NCI-H2029 (cell line): ENCODE results near the gene JUNB.

ENCODE experiments used
- DNase-seq: peaks from one replicate; lab custom pipeline; 2025; lab: John Stamatoyannopoulos, UW

JUNB gene

DNA sequence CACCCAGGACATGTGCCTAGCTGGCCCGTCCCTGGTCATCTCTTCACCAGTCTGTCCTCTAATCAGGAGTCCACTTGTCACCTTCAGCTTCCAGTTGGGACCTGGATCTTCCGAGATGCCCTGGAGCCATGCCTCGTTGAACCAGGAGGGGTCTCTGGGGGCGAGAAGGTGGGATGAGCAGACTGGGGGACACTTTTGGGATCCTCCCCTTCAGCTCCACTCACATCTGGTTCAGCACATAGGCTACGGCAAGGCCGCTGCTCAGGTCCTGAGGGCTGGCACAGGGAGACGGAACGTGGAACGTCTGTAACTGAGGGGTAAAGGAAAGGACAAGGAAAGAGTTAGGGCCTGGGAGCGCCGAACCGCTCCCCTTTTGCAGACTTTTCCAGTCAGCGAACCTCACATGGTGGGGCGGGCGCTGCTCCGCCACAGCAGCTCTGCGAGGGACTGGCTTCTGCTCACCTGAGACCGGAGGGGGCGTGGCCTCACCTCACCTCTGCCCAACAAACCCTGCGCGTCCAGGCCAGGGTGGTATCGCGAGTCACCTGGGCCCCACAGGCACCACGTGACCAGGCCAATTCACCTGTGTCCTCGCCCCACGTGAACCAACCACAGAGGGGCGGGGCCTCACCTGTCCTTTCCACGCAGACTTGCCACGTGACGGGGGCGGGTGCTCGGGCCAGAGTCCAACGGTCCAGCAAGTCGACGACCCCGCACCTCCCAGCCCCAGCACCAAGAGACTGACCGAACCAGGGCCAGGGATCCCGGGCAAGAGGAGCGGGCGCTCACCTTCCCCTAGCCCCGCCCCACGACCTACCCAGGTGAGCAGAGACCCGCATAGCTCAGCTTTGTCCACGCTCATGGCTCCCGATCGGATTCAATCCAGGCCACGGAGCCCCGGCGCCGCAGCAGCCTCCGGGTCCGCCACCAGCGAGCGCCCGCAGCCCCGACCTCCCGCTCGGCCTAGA, 16.4 kb upstream of the JUNB start, which contains the start of gene HOOK2:
HOOK2 (minus strand) TSS at position 965 of the 968 bp plus-strand sequence; CDS start at position 862, 103 bp downstream.
- peak; percentile 98 for DNase-seq

DNA sequence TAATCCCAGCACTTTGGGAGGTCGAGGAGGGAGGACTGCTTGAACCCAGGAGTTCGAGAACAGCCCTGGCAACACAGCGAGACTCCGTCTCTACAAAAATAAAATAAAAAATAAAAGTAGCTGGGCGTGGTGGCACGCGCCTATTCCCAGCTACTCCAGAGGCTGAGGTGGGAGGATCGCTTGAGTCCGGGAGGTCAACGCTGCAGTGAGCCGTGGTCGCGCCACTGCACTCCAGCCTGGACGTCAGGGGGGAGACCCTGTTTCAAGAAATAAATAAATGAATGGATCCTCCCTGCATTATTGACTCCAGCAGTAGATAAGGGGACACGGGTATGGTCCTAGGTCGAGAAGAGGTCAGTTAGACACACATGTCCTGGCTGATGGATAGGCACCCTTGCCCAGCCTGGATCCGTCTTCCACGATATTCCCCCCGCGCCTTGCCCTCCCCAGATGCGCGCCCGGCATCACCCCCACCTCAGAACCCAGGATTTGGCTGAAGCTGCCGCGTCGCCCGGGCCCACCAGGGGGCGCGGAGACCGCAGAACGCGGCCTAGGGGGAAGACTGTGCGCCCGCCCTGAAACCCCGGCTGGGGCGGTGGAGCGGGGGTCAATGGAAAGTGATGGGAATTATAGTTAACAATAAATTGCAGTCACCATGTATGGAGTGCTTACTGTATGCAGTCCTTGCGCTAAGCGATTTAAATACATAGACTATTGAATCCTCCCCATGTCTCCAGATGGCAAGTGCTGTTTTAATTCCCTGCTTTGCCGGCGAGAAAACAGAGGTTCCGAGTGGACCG, 13.9 kb upstream of the JUNB start:
- DNase-seq, result peak; percentile 73

DNA sequence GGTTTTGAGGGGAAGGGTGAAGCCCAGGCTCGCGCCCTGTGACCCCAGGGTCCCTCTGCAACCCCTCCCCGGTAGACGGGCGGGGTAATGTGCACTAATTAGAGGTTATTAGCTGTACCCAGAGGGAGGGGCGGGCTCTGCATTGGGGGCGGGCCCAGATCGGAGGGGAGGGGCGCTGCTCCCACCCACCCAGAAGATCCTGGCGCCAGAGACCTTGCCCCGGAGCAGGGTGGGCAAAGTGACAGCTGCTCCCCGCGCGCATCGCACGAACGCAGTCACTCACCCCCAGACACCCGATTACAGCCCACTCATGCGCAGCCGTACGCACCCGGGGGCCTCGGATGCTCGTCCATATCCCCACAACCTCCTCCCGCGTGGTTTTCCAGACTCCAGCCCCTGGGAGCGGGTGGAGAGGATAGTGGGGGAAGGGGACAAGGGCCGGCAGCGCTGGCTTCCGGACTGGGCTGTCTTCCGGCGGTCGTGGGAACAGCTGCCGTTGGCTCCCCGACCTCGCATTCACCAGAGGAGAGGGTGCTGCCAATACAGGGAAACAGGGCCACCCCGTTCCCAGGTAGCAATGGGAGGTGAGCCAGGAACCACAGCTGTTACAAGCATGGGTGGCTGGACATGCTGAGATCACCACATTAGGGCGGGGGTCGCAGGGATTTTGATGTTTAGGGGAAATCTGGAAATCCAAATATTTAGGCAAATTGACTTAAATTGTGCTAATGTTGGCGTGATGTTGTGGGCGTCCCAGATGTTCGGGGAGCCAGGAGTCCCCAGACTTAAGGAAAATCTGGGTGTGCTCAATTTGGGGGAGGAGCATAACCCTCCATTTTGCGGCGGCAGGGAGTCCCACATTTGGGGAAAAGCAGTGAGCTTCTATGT, 13.0 kb upstream of the JUNB start:
- DNase-seq, result peak; percentile 65

DNA sequence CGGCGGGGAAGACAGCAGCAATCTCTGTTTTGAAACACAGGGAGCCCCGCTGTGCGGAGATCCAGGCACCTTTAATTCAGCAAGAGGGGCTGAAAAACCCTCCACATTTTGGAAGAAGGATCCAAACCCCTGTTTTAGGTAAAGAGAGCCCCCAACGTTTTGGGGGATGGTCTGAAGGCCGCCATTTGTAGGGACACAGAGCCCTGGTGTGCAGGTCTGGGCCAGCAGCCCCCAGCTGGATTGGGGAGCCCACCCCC, 12.5 kb upstream of the JUNB start:
- DNase-seq, result no peak

DNA sequence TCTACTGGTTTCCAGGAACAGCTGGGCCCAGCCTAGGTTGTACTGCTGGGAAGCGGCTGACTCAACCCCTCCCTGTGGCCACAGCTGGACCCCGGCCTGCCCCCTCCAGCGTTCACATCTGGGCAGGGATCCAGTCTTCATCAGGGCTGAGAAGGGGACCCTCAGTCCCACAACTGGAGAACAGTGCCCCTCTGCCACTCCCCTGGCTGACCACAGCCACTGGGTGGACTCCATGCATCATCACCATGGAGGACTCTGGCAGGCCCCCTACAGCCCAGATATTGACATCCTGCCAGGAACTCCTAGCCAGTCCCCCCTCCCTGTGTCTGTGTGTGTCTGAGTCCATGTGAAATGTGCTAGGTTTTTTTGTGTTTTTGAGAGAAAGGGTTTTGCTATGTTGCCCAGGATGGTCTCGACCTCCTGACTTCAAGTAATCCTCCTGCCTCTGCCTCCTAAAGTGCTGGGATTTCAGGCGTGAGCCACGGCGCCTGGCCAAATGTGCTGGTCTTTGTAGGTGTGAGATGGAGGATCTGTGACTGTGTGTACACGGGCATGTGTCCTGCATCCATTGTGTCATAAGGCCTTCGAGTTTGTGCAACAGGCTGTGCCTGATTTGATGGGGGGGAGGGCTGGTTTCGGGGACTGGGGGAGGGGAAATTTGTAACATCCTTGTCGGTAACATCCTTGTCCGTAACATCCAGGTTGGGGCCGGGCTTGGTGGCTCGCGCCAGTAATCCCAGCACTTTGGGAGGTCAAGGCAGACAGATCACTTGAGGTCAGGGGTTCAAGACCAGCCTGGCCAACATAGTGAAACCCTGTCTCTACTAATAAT, 11.9 kb upstream of the JUNB start:
- no peak for DNase-seq

DNA sequence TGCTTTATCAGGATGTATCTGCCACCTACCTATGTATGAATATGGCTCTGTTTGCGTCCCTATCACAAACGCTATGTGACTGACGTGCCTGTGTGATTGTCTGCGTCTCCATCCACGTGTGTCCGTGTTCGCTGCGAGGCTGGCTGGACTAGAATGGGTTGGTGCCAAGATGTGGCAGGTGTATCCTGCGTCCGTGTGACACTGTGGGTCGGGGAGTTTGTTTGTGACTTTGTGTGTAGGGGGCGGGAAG, 9.2 kb upstream of the JUNB start:
- no peak for DNase-seq

DNA sequence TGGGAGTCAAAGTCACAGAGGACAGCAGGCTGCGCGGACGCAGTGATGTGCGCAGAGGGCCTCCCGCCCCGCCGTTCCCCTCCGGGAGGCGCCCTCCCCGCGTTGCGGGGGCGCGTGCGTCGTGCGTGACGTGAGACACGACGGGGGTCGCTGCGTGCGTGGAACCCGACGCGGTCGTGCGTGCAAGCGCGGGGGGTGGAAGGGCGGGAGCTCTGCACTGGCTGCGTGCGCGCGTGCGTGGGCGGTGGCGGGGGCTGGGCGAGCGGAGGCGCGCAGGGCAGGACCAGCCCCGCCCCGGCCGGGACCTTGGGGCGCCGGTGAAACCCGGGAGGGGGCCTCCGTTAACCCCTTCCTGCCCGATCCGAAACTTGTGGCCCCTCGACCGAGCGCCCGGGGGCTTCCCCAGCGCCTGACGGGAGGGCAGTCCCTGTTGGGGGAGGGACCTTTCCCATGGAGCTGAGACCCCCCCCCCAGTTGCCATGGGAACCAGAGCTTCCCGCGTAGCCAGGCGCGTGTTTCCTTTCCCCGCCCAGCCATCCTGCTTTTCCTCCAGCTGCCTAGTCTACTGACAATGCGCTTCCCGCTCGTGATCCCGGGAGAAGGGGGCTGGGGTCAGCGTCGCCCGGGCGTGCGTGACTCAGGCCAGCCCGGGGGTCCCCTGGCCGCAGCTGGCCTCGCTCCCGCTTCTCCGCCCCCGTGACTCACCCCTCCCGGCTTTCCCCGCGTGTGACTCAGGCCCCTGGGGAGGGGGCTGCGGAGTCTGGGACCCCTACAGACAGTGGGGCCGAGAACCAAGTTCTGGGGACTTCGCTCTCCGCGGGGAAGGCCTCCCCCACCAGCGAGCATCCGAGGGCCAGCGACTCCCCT, 8.6 kb upstream of the JUNB start:
- DNase-seq, result peak; percentile 69

DNA sequence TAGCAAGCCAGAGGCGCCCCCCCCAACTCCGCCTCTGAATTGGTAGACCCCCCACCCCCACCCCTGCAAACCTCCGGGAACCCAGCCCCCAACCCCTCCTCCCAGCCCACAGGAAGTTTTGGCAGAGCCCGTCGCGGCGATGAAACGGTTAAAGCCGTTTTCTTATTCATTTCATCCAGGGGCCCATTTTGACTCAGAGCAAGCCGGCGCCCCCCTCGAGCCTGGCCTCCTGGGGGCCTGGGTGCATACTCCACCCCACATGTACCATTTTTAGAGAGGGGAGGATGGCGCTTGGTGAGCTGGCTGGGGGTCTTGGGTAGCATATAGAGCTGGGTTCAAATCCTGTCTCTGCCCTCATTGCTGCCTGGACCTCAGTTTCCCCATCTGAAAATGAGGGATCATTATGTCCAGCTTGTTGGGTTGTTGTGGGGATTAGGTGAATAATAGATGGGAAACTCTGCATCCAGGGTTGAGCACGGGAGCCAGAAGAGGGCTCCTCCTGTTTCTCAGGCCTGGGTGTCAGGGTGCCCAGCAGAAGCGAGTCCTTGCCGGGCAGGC, 7.9 kb upstream of the JUNB start:
- no peak for DNase-seq

DNA sequence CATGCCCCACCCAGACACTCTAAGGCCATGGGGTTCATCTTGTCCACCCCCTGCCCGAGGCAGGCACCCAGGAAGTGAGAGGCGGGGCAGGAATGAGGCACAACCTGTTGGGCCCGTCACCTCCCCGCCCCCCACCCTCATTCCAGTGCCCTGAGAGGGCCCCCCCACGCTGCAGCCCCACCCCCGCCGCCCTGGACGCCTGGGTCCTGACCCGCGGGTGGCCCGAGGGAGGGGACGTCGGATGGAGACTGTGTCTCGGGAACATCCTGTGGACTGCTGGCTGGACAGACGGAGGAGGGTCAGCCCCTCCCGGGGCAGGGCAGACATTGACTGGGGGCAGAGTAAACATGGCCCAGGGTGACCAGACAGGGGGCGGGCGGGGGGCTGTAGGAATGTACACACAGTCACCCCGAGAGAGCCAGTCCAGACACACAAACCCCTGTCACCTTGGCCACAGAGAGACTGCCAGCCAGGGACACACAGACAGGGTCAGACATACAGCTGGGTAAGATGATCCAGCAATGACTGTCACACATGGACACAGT, 7.4 kb upstream of the JUNB start:
- DNase-seq, result no peak

DNA sequence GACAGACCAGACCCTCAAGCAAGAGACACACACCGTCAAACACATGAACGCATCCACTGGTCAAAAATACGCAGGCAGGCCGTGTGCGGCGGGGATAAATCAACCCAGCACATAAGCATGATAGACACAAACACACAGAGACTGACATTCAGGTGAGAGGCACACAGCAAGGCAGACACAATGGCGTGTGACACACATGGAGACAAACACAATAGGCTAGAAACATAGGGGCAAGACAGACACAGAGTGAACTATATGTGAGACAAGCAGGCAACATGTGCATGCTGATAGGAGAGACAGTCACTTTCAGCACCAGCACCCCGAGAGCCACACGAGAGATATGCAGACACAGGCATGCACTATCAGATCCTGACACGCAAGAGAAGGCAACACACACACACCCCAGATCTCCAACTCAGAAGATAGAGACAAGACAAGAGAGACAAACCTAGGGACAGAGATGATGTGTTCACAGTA, 6.9 kb upstream of the JUNB start:
- no peak for DNase-seq

DNA sequence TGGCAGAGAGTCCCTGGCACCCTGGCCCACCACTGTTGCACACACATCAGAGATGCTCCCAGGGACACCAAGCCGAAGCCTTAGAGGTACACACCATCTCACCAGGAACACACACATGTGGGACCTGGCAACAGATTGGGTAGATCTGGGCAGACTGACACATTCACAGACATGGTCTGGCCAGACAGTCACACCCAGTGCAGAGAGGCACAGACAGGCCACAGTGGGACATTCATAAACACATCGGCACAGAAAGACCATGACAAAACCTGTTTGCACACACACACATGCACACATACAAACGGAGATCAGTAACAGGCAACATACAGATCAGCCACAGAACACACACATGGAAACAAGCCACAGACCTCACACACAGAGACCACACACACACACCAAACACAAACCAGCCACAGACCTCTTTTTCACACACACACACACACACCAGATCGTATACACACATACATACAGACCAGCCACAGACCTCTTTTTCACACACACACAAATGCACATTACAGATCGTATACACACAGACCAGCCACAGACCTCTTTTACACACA, 6.3 kb upstream of the JUNB start:
- DNase-seq, result no peak

DNA sequence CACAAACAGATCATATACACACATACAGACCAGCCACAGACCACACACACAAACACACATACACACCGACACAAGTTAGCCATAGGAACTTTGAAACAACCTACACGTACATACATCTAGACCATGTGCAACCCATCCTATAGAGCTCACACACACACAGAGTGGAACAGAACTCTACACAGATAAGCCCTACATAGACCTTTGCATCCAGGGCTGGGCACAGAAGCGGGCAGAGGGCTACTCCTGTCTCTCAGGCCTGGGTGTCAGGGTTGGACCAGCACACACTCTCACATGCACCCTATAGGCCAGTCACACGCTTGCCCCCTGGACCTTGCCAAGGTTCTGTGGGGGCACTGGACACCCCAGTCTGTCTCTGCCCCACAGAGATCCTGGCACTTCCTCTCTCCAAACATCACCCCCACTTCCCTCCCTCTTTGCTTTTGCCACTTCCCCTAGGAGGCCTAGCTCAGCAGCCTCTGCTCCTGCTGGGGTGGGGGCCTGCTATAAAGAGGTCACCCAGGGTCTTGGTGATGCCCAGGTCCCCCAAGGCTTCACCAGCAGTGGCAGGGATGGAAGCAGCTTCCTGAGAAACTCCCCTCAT, 5.8 kb upstream of the JUNB start:
- DNase-seq, result no peak

DNA sequence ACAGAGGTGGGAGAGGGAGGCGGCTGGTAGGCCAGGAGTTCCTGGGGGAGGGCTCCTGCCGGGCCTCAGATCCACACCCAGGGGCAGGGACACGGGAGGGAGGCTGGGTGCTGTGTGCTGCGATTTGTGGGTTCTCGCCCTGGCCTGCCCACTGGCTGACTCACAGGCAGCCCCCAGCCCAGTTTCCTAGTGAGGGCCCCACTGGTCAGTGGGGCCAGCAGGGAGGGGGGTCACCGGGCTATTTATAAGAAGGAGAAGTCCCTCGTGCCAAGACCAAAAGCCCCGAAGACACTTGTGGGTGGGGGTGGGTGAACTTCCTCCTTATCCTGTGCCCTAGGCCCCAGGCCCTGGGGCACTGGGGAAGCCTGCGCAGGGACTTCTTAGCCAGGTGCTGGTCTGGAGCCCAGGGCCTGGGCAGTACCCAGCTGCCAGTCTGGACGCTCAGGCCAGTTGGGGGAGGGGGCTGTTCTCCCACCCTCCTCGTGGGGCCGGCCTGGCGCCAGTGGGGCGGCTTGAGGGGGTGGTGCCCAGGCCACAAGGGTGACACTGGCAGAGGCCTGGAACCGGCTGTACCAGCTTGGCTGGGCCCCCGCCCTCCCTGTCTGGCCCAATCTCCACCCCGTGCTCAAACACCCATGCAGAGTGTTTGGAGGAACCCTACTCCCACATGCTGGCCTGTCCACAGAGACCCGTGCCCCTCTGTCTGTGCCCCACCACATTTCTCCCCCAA, 5.0 kb upstream of the JUNB start:
- DNase-seq, result no peak

DNA sequence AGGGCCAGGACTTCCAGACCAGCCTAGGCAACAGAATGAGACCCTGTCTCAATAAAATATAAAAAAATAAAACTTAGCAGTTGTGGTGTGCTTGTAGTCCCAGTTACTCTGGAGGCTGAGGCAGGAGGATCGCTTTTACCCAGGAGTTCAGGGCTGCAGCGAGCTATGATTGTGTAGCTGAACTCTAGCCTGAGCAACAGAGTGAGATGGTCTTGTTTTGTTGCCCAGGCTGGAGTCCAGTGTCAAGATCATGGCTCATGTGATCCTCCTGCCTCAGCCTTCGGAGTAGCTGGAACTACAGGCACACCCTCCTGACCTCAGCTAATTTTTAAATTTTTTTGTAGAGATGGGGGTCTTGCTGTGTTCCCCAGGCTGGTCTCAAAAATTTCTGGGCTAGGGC, 4.3 kb upstream of the JUNB start:
- no peak for DNase-seq

DNA sequence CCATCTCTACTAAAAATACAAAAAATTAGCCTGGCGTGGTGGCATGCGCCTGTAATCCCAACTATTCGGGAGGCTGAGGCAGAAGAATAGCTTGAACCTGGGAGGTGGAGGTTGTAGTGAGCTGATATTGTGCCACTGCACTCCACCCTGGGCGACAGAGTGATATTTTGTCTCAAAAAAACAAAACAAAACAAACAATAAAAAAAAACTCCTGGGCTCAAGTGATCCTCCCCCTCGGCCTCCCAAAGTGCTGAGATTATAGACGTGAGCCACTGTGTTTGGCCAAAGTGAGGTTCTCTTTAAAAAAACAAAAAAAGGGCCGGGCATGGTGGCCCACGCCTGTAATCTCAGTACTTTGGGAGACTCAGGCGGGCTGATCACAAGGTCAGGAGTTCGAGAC, 3.8 kb upstream of the JUNB start:
- DNase-seq, result no peak

DNA sequence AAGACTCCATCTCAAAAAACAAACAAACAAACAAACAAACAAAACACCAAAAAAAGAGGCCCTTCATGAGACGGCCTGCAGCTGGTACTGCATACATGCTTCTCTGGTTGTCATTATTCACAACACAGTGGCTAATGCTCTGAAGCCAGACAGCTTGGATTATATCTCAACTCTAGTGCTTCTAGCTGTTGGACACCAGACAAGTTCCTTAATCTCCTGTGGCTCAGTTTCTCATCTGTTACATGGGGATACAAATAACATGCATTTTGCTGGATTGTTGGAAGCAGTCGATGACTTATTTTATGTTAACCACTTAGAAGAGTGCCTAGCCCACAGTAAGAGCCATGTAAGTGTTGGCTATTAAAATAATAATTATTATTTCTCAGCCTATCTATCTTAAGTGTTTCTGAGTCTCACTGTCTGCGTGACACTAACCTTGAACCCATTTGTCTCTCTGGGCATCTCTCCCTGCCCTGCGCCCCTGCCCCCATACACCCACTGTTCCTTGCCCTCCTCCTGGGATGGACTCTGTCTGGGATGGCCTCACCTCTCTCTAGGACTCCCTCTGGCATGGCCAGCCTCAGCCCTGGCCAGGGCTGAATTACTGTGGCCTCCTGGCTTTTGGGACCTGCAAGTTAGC, 3.1 kb upstream of the JUNB start:
- DNase-seq, result no peak

DNA sequence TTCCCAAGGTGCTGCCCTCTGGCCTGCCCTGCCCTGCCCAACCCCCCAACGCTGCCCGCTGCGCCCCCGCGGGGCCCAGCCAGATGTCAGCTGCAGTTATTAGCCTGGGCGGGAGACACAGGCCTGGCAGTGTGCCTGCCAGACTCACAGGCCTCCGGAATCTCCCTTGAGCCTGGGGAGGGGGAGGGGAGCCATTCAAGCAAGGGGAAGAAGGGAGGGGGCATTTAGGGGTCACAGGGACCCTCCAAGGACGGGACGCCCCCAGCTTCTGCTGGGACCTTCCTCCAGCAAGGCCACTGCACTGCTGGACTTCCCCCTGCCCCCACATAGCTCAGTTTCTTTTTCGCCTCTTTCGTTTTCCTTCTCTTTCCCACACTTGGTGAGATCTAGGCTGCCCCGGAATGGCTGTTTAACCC, 2.6 kb upstream of the JUNB start:
- DNase-seq, result peak; percentile 32
